GM23248 (cell line): ENCODE results near the gene SEPTIN2.

Experiments used
- EZH2 ChIP-seq: fragments of 200-600 bp; sonication (generic); IDR thresholded peaks from 2 replicates; pipeline ENCODE4 v1.6.1; 2018; ENCODE audit warnings: antibody characterized with exemption, mild to moderate bottlenecking; ENCODE audit not compliant: insufficient read depth, poor library complexity, severe bottlenecking
- EZH2phosphoT487 ChIP-seq: fragments of 200-600 bp; sonication (generic); IDR thresholded peaks from 2 replicates; pipeline ENCODE4 v1.6.1; 2018; ENCODE audit warnings: antibody characterized with exemption, moderate library complexity, mild to moderate bottlenecking, low read depth; ENCODE audit not compliant: insufficient read depth

DNA sequence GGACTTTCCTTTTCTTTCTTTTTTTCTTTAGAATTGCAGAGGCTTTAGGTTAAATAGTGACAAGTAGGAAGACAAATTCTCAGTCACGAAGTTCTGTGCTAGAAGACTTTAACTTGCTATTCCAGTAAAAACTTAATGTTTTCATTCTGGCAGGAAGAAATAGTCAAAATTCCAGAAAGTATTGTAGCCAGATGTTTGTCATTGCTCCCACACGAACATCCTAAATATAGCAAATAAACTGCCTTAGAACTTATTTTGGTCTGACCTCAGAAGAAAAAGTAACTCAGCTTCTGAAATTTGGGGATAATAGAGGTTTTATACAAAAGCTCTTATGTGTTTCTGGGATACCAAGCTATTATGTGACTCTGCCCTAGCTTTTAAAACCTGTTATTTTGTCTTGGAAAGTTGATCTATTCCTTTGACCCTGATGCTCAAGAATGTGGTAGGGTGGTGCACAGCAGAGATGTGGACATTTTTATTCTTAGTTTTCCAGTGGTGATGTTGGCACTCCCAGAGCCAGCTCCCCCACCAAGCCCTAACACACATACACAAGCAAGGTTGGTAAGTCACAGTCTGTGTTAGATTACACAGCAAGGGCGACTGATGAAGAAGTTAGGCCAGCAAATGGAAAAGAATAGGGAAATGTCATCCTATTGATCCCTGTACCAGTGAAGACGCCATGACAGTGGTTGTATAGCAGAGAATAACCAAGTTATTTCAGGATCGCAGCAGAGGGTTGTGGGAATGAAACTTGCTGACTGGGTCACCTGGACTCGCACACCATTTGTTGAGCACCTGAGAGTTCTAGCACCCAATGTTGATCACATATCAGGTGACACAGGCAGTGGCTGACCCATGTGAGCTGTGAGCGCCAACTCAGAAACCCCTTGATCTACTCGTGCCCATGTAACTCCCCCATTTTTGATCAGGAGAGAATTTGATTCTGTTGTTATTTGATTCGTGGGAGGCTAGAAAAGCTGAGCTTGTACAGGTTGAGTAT, 64.1 kb downstream of the SEPTIN2 start:
- TF ChIP-seq EZH2 (no peak), EZH2phosphoT487 (no peak)
